ENCODE measurements around the gene PTPN14.
"Not testable (repeated sequence)": the region's sequence is repeated elsewhere in the genome, so short reads cannot be mapped to it uniquely, and the experiment has no call there.

PTPN14 gene

DNA sequence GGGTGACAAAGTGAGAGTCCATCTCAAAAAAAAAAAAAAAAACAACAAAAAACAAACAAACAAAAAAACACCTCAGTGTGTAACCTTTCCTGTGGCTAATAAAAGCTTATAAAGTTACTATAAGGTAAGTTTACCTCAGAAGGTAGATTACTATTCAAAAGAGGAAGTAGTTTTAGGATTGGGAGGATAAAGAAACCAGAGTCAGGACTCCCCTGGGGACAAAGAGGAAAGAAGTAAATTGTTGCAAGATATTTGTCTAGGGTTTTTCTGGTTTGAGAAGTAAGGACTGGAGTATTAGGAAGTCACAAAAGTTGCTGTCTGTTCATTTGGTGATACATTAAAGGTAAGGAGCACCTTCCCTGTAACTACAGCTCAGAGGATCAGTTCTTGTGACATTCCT lies 27.8 kb upstream of the PTPN14 start:
- Histone ChIP-seq H3K4me1 (ENCODE audit: control insufficient read depth, insufficient read depth, low read length) (no peaks in the 10 kb centered on the region), H3K4me3 (ENCODE audit: low read depth, low read length) (no peak overlapping the region), H3K36me3 (ENCODE audit: control insufficient read depth in 2 of 2, insufficient read depth in 1 of 2, low read length in 2 of 2) (no peaks in the 10 kb centered on the region), H3K27ac (ENCODE audit: extremely low read depth, low read depth, low read length) (no peak overlapping the region), H3K9me3 (ENCODE audit: control insufficient read depth, insufficient read depth, low read depth, low read length) (no peaks in the 10 kb centered on the region)
- TF ChIP-seq ZBTB17 (tag by site-specific recombination; IDR thresholded peaks at IDR 0.05) = no peak
- TF ChIP-seq, protein P1, sequence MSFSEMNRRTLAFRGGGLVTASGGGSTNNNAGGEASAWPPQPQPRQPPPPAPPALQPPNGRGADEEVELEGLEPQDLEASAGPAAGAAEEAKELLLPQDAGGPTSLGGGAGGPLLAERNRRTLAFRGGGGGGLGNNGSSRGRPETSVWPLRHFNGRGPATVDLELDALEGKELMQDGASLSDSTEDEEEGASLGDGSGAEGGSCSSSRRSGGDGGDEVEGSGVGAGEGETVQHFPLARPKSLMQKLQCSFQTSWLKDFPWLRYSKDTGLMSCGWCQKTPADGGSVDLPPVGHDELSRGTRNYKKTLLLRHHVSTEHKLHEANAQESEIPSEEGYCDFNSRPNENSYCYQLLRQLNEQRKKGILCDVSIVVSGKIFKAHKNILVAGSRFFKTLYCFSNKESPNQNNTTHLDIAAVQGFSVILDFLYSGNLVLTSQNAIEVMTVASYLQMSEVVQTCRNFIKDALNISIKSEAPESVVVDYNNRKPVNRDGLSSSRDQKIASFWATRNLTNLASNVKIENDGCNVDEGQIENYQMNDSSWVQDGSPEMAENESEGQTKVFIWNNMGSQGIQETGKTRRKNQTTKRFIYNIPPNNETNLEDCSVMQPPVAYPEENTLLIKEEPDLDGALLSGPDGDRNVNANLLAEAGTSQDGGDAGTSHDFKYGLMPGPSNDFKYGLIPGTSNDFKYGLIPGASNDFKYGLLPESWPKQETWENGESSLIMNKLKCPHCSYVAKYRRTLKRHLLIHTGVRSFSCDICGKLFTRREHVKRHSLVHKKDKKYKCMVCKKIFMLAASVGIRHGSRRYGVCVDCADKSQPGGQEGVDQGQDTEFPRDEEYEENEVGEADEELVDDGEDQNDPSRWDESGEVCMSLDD (tag by site-specific recombination; IDR thresholded peaks at IDR 0.05) = no peak
- no peak for TF ChIP-seq ZNF544 (tag by site-specific recombination; IDR thresholded peaks at IDR 0.05)
- no peak for TF ChIP-seq ZNF585B (tag by site-specific recombination; IDR thresholded peaks at IDR 0.05)
- no peak for TF ChIP-seq ZNF423 (tag by site-specific recombination; IDR thresholded peaks at IDR 0.05)
- ChIA-PET POLR2A (no interaction called here), CTCF (interaction anchor here (1.1 kb wide), 1 partner anchor 28 kb away, joined by 3 read pairs; the partner anchor contains the start of gene PTPN14)

DNA sequence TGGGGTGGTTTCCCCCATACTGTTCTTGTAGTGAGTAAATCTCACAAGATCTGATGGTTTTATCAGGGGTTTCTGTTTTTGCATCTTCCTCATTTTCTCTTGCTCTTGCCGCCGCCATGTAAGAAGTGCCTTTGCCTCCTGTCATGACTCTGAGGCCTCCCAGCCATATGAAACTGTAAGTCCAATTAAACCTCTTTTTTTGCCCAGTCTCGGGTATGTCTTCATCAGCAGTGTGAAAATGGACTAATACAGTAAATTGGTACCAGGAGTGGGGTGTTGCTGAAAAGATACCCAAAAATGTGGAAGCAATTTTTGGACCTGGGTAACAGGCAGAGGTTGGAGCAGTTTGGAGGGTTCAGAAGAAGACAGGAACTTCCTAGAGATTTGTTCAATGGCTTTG lies 24.7 kb upstream of the PTPN14 start:
- POLR2A ChIA-PET; H3K4me1 ChIP-seq (ENCODE audit: control insufficient read depth, insufficient read depth, low read length); H3K9me3 ChIP-seq (ENCODE audit: control insufficient read depth, insufficient read depth, low read depth, low read length); H3K27ac ChIP-seq (ENCODE audit: extremely low read depth, low read depth, low read length); H3K4me3 ChIP-seq (ENCODE audit: low read depth, low read length); H3K36me3 ChIP-seq (ENCODE audit: control insufficient read depth in 2 of 2, insufficient read depth in 1 of 2, low read length in 2 of 2): not testable (repeated sequence)
- CTCF ChIA-PET = interaction anchor here (0.6 kb wide), 1 partner anchor 9 kb away, joined by 3 read pairs; no protein-coding TSS in a partner anchor
- TF ChIP-seq, protein P2, sequence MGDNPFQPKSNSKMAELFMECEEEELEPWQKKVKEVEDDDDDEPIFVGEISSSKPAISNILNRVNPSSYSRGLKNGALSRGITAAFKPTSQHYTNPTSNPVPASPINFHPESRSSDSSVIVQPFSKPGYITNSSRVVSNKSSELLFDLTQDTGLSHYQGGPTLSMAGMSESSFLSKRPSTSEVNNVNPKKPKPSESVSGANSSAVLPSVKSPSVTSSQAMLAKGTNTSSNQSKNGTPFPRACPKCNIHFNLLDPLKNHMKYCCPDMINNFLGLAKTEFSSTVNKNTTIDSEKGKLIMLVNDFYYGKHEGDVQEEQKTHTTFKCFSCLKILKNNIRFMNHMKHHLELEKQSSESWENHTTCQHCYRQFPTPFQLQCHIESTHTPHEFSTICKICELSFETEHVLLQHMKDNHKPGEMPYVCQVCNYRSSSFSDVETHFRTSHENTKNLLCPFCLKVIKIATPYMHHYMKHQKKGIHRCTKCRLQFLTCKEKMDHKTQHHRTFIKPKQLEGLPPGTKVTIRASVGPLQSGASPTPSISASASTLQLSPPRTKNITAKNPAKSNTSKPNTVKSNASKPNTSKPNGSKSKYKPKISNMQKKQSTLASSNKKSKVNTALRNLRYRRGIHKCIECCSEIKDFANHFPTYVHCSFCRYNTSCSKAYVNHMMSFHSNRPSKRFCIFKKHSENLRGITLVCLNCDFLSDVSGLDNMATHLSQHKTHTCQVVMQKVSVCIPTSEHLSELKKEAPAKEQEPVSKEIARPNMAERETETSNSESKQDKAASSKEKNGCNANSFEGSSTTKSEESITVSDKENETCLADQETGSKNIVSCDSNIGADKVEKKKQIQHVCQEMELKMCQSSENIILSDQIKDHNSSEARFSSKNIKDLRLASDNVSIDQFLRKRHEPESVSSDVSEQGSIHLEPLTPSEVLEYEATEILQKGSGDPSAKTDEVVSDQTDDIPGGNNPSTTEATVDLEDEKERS (tag by site-specific recombination; IDR thresholded peaks at IDR 0.05) = 0 out of 2 replicates have a peak, but pooled peaks have one; percentile 43
- TF ChIP-seq ZNF707 (tag by site-specific recombination; IDR thresholded peaks at IDR 0.05) = peak; percentile 99
- peak; percentile 88 for TF ChIP-seq SETDB1 (IDR thresholded peaks at IDR 0.05; ENCODE audit: insufficient read length, low read length)
- 0 out of 2 replicates have a peak, but pooled peaks have one; percentile 17 for TF ChIP-seq ZNF610 (tag by site-specific recombination; IDR thresholded peaks at IDR 0.05; ENCODE audit: borderline replicate concordance)
- TF ChIP-seq ZNF510 (tag by site-specific recombination; IDR thresholded peaks at IDR 0.05; ENCODE audit: insufficient replicate concordance) = peak; percentile 34
- TF ChIP-seq ZNF626 (tag by site-specific recombination; IDR thresholded peaks at IDR 0.05) = peak; percentile 63; the same call in 1 of the 2 replicates

DNA sequence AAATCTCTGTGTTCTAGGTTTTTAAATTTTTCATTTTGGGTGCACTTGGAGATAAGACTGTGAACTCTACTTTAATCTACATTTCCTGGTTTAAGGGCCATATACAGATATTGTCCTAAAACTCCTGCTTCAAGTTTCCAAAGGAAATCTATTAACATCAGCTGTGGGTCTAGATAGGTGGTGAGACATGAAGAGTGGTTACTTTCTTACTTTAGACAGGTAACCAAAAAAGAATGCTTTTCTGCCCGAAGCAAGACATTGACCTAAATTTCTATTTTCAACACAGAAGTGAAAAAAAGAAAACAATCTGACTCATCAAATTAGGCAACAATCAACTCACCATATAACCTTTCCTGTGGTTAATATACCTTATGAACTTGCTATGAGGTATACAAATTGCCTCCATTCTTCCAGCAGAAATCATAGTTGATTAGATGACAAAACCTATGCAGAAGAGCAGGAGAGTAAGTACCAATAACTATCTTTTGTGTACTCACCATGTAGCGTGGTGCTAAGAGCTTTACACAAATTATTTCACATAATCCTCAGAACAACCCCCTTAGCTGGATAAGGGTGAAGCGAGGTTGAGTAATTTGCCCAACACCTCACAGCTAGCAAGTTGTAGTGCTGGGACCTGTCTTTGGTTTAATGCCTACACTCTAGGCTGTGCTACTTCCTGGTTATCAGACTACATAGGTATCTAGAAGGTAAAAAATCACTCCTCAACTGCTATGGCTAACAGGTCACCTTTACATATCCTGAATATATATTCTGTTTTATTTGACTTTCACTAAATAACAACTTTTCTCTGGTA lies 23.4 kb upstream of the PTPN14 start:
- Histone ChIP-seq H3K4me1 (ENCODE audit: control insufficient read depth, insufficient read depth, low read length) (peaks cover 7% of the 10 kb centered on the region; the same call in 1 of the 2 replicates), H3K36me3 (ENCODE audit: control insufficient read depth in 2 of 2, insufficient read depth in 1 of 2, low read length in 2 of 2) (no peaks in the 10 kb centered on the region), H3K4me3 (ENCODE audit: low read depth, low read length) (no peak overlapping the region), H3K9me3 (ENCODE audit: control insufficient read depth, insufficient read depth, low read depth, low read length) (no peaks in the 10 kb centered on the region), H3K27ac (ENCODE audit: extremely low read depth, low read depth, low read length) (no peak overlapping the region)
- POLR2A ChIA-PET = interaction anchor here (1.0 kb wide), 1 partner anchor 23 kb away, joined by 5 read pairs; the partner anchor contains the start of gene PTPN14
- CTCF ChIA-PET = interaction anchor here (1.0 to 1.3 kb wide), 2 partner anchors 15 to 26 kb away, joined by 3 to 4 read pairs; no protein-coding TSS in a partner anchor
- TF ChIP-seq SALL2 (tag by site-specific recombination; IDR thresholded peaks at IDR 0.05; ENCODE audit: borderline replicate concordance) (no peak), ZNF2 (tag by site-specific recombination; IDR thresholded peaks at IDR 0.05) (no peak), SP7 (tag by site-specific recombination; IDR thresholded peaks at IDR 0.05) (no peak)
- TF ChIP-seq, protein P3, sequence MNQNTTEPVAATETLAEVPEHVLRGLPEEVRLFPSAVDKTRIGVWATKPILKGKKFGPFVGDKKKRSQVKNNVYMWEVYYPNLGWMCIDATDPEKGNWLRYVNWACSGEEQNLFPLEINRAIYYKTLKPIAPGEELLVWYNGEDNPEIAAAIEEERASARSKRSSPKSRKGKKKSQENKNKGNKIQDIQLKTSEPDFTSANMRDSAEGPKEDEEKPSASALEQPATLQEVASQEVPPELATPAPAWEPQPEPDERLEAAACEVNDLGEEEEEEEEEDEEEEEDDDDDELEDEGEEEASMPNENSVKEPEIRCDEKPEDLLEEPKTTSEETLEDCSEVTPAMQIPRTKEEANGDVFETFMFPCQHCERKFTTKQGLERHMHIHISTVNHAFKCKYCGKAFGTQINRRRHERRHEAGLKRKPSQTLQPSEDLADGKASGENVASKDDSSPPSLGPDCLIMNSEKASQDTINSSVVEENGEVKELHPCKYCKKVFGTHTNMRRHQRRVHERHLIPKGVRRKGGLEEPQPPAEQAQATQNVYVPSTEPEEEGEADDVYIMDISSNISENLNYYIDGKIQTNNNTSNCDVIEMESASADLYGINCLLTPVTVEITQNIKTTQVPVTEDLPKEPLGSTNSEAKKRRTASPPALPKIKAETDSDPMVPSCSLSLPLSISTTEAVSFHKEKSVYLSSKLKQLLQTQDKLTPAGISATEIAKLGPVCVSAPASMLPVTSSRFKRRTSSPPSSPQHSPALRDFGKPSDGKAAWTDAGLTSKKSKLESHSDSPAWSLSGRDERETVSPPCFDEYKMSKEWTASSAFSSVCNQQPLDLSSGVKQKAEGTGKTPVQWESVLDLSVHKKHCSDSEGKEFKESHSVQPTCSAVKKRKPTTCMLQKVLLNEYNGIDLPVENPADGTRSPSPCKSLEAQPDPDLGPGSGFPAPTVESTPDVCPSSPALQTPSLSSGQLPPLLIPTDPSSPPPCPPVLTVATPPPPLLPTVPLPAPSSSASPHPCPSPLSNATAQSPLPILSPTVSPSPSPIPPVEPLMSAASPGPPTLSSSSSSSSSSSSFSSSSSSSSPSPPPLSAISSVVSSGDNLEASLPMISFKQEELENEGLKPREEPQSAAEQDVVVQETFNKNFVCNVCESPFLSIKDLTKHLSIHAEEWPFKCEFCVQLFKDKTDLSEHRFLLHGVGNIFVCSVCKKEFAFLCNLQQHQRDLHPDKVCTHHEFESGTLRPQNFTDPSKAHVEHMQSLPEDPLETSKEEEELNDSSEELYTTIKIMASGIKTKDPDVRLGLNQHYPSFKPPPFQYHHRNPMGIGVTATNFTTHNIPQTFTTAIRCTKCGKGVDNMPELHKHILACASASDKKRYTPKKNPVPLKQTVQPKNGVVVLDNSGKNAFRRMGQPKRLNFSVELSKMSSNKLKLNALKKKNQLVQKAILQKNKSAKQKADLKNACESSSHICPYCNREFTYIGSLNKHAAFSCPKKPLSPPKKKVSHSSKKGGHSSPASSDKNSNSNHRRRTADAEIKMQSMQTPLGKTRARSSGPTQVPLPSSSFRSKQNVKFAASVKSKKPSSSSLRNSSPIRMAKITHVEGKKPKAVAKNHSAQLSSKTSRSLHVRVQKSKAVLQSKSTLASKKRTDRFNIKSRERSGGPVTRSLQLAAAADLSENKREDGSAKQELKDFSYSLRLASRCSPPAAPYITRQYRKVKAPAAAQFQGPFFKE (tag by site-specific recombination; IDR thresholded peaks at IDR 0.05; ENCODE audit: borderline replicate concordance) = no peak
- TF ChIP-seq, protein P4, sequence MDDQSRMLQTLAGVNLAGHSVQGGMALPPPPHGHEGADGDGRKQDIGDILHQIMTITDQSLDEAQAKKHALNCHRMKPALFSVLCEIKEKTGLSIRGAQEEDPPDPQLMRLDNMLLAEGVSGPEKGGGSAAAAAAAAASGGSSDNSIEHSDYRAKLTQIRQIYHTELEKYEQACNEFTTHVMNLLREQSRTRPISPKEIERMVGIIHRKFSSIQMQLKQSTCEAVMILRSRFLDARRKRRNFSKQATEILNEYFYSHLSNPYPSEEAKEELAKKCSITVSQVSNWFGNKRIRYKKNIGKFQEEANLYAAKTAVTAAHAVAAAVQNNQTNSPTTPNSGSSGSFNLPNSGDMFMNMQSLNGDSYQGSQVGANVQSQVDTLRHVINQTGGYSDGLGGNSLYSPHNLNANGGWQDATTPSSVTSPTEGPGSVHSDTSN (CRISPR knock-in tag; IDR thresholded peaks at IDR 0.05) = no peak

Measured in HEK293 (cell line).